Transverse colon (tissue), 4 donors: ENCODE measurements around the gene TENT5C. TPM values are rescaled to one million over a fixed set of nuclear protein-coding genes. Genes with fewer than 3 reads are reported as not detected.

ENCODE experiments used
- DNase-seq: peaks from one replicate; pipeline ENCODE4 v3.0.0-alpha.2; 2019
- H3K27ac ChIP-seq, 4 donors: fragments of 200-600 bp; sonication (generic); 2 replicates each; pipeline ENCODE4 v1.5.1; 2016 to 2018; ENCODE audit warnings: inconsistent platforms in 4 of 4
- H3K27me3 ChIP-seq: fragments of 200-600 bp; sonication (generic); 2 replicates; pipeline ENCODE4 v1.5.1; 2017; ENCODE audit warnings: inconsistent platforms
- H3K36me3 ChIP-seq, 4 donors: fragments of 200-600 bp; sonication (generic); 2 replicates each; pipeline ENCODE4 v1.5.1; 2017 to 2019; ENCODE audit warnings: inconsistent platforms in 4 of 4
- H3K4me1 ChIP-seq, 4 donors: fragments of 200-600 bp; sonication (generic); 2 replicates each; pipeline ENCODE4 v1.5.1; 2017 to 2020; ENCODE audit warnings: inconsistent platforms in 4 of 4
- H3K4me3 ChIP-seq, 4 donors: fragments of 200-600 bp; sonication (generic); 1 replicate in 1 of 4; 2 replicates in 3 of 4; pipeline versions ENCODE4 v1.5.1 to v1.6.1; 2017 to 2019; ENCODE audit warnings: inconsistent platforms in 4 of 4
- H3K9me3 ChIP-seq, 2 donors: fragments of 200-600 bp; sonication (generic); 2 replicates each; pipeline ENCODE4 v1.5.1; 2017 to 2019; ENCODE audit warnings: inconsistent platforms in 2 of 2
- CTCF ChIP-seq, 5 experiments: fragments of 200-600 bp in 3 of 5; fragments of 450-650 bp in 2 of 5; sonication (generic) in 3 of 5; IDR thresholded peaks; 1 replicate in 2 of 5; 2 replicates in 3 of 5; pipeline ENCODE4 v1.5.1; 2016 to 2017; ENCODE audit warnings: antibody characterized with exemption in 5 of 5, inconsistent platforms in 3 of 5, mild to moderate bottlenecking in 2 of 5, moderate library complexity in 1 of 5
- EP300 ChIP-seq: sonication (generic); formaldehyde crosslinking; IDR thresholded peaks from one replicate; pipeline ENCODE4 v1.6.1; 2017; ENCODE audit warnings: antibody characterized with exemption, low read depth
- POLR2A ChIP-seq: fragments of 450-650 bp; IDR thresholded peaks from one replicate; pipeline ENCODE4 v1.6.1; 2016; ENCODE audit warnings: antibody characterized with exemption, mild to moderate bottlenecking, moderate library complexity
- POLR2AphosphoS5 ChIP-seq, 3 donors: sonication (generic); formaldehyde crosslinking; IDR thresholded peaks; one replicate each; pipeline ENCODE4 v1.6.1; 2016; ENCODE audit warnings: antibody characterized with exemption in 3 of 3
- WGBS, 2 donors: methylation state at CpG; one replicate each; pipeline ENCODE4 v1.1.5; 2018; ENCODE audit warnings: low coverage in 1 of 2; 5-methylcytosine and 5-hydroxymethylcytosine counted together
- in situ Hi-C, 4 donors: fragments of 200-750 bp; cut with MboI; loops; one replicate each; pipeline versions ENCODE4 v1.15.0 to v1.15.1; 2017; ENCODE audit warnings: low sequenced_read_pairs in 3 of 4, low pct_ligation_motif_present in 1 of 4, low pct_unique_long_range_greater_than_20kb in 1 of 4
- intact Hi-C: fragments of 100-400 bp; cut with DNase I; formaldehyde crosslinking; loops from one replicate; pipeline ENCODE4 v1.15.1; 2023; ENCODE audit warnings: low total_unique reads
- total RNA-seq, 4 donors: library from RNA; depleted of rRNA; stranded (reverse); fragments of >200 nt; gene quantifications; one replicate each; pipeline ENCODE4 v1.1.0, GENCODE V29; 2016

The TENT5C gene
- total RNA-seq, 4 donors from 2014 or later = 3.4 to 30.8 (median 18.1) TPM

- peaks cover 0 to 16% (median 12%) of the 10 kb centered on the region in 4 donors for H3K4me1 ChIP-seq
- H3K27ac ChIP-seq = peak overlapping the region in 2 of 4 donors; percentile 2 to 79
- in situ Hi-C loops (no loop called here), intact Hi-C loops (no loop called here)
- TF ChIP-seq EP300 (no peak), POLR2A (no peak), CTCF (IDR thresholded peaks at IDR 0.05) (no peak), POLR2AphosphoS5 (IDR thresholded peaks at IDR 0.05) (no peak)
- 85 to 86% methylated on average over 6 of the region's 6 CpGs for WGBS, 2 donors
- H3K4me3 ChIP-seq = no peak overlapping the region
- no peak for DNase-seq
- H3K9me3 ChIP-seq = no peaks in the 10 kb centered on the region
- no peaks in the 10 kb centered on the region for H3K27me3 ChIP-seq
- no peaks in the 10 kb centered on the region for H3K36me3 ChIP-seq
Observed at GRCh38 chr1:117660271-117660965, 54.6 kb downstream of the TENT5C start.

- Histone ChIP-seq H3K4me3 (no peak overlapping the region), H3K4me1 (peaks cover 0 to 16% (median 12%) of the 10 kb centered on the region in 4 donors), H3K27me3 (no peaks in the 10 kb centered on the region), H3K27ac (peak overlapping the region in 2 of 4 donors; percentile 3 to 79), H3K9me3 (no peaks in the 10 kb centered on the region), H3K36me3 (no peaks in the 10 kb centered on the region)
- in situ Hi-C loops (no loop called here), intact Hi-C loops (no loop called here)
- TF ChIP-seq POLR2A (no peak), POLR2AphosphoS5 (IDR thresholded peaks at IDR 0.05) (no peak), EP300 (no peak), CTCF (IDR thresholded peaks at IDR 0.05) (no peak)
- no peak for DNase-seq
- 81 to 88% methylated on average over 6 of the region's 6 CpGs for WGBS, 2 donors
Observed at GRCh38 chr1:117661027-117661426, 55.2 kb downstream of the TENT5C start.

- in situ Hi-C loops (no loop called here), intact Hi-C loops (no loop called here)
- WGBS, 2 donors = 100% methylated on average over 1 of the region's 1 CpG; no CpG with 5 or more reads in 1 of the 2 donors
Observed at GRCh38 chr1:117662667-117663066, 56.8 kb downstream of the TENT5C start.

More at GRCh38 chr1:117662667-117663066, 56.8 kb downstream of the TENT5C start:
- Histone ChIP-seq H3K4me1 (peaks cover 0 to 16% (median 12%) of the 10 kb centered on the region in 4 donors), H3K27me3 (no peaks in the 10 kb centered on the region), H3K4me3 (no peak overlapping the region), H3K27ac (peak overlapping the region; percentile 9 to 79 (median 40)), H3K36me3 (no peaks in the 10 kb centered on the region), H3K9me3 (no peaks in the 10 kb centered on the region)
- TF ChIP-seq POLR2AphosphoS5 (IDR thresholded peaks at IDR 0.05) (no peak), POLR2A (no peak), CTCF (IDR thresholded peaks at IDR 0.05) (no peak)
- DNase-seq = no peak
